IPS DF 4.7 (cell line): ENCODE results near the gene SNCA.
A peak's percentile ranks its signal among the peaks of the same experiment; 100 is the strongest.

Experiments used
- DNase-seq: peaks from one replicate; pipeline ENCODE4 v3.0.0-alpha.2; 2013; ENCODE audit warnings: low spot score; ENCODE audit errors: extremely low read depth

Gene SNCA

DNA sequence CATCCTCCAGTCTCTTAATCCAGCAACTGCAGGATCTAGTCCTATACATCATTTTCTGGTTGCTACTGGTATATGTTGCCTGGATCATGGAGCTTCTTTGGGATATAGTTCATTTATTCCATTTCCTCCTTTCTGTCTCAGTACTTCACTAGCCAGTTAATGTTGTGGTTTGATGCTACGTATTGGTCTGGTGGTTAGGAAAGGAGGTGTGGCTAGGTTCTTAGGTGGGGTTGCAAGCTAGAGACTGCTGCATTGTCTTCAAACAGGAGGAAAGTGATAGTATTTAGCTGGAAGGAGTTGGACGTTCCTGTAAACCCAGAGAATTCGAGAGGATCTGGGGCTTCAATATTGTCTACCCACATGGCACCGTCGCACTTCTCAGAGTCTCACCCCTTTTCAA is 129.5 kb downstream of the SNCA start:
- no peak for DNase-seq

DNA sequence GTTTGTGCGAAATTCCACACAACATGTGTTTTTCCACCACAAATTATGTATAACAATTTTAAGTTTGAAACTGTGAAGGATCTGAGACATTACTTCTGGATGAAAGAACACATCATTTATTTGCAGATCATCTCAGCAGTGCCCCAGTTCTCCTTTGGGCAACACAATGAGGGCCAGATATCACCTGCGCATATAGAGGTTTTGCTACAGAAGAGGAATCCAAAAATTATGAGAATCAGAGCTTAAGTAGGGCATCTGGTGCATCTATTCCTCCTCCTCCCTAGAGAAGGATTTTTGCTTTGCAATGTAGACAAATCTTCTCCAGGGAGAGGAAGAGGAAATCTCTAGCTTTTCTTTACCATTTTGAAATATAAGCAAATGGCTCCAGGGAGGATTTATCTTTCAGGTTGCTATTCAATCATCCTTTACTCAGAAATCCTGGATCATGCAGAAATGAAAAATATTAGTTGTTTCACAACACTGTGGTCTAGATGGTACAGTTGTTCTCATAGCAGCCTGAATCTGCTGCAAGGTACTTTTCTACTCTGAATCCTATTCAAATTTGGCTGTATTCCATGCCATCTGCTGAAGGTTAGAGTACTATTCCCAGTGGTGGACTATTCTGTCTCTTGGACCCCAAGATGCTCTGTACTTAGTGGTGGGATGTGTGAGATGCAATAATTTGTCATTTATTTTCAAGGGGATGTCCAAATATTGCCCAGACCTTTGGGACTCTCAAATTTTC is 132.1 kb downstream of the SNCA start:
- DNase-seq, result no peak

GRCh38 chr4:89703829-89704590 is 133.0 kb downstream of the SNCA start:
- no peak for DNase-seq

GRCh38 chr4:89700766-89701423 is 136.1 kb downstream of the SNCA start:
- DNase-seq, result no peak

DNA sequence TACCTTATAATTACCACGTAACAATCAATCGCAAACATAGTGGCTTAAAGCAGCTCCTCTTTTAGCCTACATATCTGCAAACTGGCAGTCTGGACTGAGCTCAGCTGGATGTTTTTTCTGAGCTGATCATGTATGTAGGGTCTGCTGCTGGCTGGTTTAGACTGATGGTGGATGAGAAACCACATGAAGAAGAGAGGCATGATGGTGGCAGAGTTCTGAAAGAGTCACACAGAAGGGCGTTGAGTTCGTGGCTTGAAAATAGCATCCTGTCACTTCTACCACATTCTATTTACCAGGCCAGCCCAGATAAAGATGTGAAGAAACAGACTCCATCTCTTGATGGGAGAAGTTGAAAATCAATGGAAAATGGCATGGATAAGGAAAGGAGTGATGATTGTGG is 151.3 kb downstream of the SNCA start:
- no peak for DNase-seq

DNA sequence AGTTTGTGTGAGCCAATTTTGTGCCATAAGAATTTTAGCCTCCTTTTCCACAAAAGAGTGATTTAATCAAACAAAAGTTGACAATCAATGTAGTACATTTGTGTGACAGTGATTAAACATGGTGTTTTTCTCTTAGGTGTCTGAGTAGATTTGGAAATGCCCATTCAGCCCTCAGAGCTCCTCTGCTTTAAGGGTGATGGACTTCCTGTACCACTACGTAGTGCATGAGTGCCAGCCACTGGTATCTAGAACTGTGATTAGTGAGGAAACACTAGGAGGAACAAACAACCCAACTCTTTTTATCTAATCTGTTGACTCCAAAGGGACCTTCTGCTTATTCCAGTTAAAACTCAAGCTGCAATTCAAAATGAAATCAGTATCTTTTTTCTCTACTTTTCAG is 151.7 kb downstream of the SNCA start:
- no peak for DNase-seq

DNA sequence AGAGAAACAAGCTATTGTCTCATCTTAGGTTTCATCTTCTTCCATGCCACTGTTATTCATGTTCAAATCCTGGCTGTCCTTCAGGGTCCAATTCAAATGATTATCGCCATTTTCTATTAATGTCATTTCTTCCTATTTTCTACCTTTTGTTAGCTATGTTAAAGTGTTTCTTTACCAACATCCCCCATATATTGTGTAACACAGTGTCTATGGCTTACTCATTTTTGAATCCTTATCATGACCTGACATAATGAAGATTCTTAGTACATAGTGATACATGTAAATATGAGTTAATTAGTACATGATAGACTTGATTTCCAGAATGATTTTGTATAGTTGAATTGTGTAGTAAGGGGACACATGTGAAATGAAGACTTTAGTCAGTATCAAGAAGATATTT is 152.4 kb downstream of the SNCA start:
- no peak for DNase-seq

DNA sequence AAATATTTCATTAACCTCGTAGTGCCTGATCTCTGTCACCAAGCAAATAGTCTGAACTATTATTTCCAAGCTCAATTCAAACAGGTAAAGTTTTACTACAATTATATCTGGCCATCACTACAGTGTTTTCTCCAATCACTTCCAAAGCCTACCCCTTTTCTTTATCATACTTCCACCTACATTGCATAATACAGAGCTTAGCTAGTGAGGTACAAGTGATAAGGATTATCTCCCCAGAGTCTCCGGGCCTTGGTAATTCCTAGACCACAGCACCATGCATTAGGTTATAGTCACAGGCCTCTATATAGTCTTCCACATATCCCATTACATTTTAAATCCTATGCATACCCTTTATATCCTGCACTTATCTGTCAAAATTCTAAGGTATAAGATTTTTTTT is 154.2 kb downstream of the SNCA start:
- DNase-seq, result no peak

DNA sequence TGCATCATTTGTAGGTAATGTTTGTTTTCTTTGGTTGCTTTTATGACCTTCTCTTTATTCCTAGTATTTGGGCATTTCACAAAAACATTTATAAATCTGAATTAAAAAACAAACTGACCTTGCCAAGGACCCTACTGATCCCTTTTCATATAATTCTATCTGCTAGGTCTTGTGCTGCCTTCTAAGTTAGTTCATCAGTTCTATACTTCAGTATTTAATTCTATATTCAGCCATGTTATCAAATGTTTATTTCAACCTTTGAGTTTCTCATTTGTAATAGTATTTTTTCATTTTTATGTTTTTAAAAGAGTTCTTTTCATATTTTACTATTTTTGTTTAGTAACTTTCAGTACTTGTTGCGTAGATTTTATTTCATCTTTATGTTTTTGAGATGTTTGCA is 155.3 kb downstream of the SNCA start:
- no peak for DNase-seq

GRCh38 chr4:89681219-89681618 is 155.7 kb downstream of the SNCA start:
- peak; percentile 72 for DNase-seq

GRCh38 chr4:89674876-89675459 is 162.0 kb downstream of the SNCA start:
- no peak for DNase-seq
